Neural cell (in vitro differentiated cells): ENCODE results near the gene ISYNA1. TPM values are rescaled to one million over a fixed set of nuclear protein-coding genes. Genes with fewer than 3 reads are reported as not detected.

ENCODE experiments used
- H2AFZ ChIP-seq: fragments of 200-600, 300-800 bp; sonication (generic), shearing (Covaris generic); 2 replicates; pipeline ENCODE4 v1.6.0; 2014; ENCODE audit warnings: low read depth, mild to moderate bottlenecking, antibody characterized with exemption, low read length, moderate library complexity
- H3F3A ChIP-seq: fragments of 200-600 bp; shearing (Covaris generic); 2 replicates; pipeline ENCODE4 v1.6.1; 2016; ENCODE audit warnings: mild to moderate bottlenecking, moderate library complexity, mixed read lengths, antibody characterized with exemption, low read length; ENCODE audit not compliant: insufficient read depth, poor library complexity, severe bottlenecking
- H3K27ac ChIP-seq: fragments of 200-600, 300-800 bp; sonication (generic), shearing (Covaris generic); 2 replicates; pipeline ENCODE4 v1.5.1; 2014; ENCODE audit warnings: mild to moderate bottlenecking, low read length, moderate library complexity
- H3K27me3 ChIP-seq: fragments of 300-800, 200-600 bp; sonication (generic), shearing (Covaris generic); 2 replicates; pipeline ENCODE4 v1.6.0; 2014; ENCODE audit warnings: mild to moderate bottlenecking, low read depth, low read length, moderate library complexity; ENCODE audit not compliant: insufficient read depth
- H3K36me3 ChIP-seq: fragments of 300-800, 200-600 bp; sonication (generic), shearing (Covaris generic); 2 replicates; pipeline ENCODE4 v1.5.1; 2014; ENCODE audit warnings: mild to moderate bottlenecking, antibody characterized with exemption, low read length, moderate library complexity; ENCODE audit not compliant: insufficient read depth
- H3K4me2 ChIP-seq: fragments of 300-800, 200-600 bp; sonication (generic), shearing (Covaris generic); 2 replicates; pipeline ENCODE4 v1.6.0; 2014; ENCODE audit warnings: mild to moderate bottlenecking, low read length
- H3K4me3 ChIP-seq: fragments of 300-800, 200-600 bp; sonication (generic), shearing (Covaris generic); 2 replicates; pipeline ENCODE4 v1.5.1; 2014; ENCODE audit warnings: mild to moderate bottlenecking, low read length, moderate library complexity
- H3K79me2 ChIP-seq: fragments of 200-600 bp; shearing (Covaris generic); replicated peaks from 2 replicates; pipeline ENCODE4 v1.6.0; 2014; ENCODE audit warnings: mild to moderate bottlenecking, low read length, moderate library complexity; ENCODE audit not compliant: insufficient read depth
- H3K9ac ChIP-seq: fragments of 300-800, 200-600 bp; sonication (generic), shearing (Covaris generic); 2 replicates; pipeline ENCODE4 v1.6.1; 2016; ENCODE audit warnings: mild to moderate bottlenecking, low read length, mixed read lengths
- H3K9me2 ChIP-seq: fragments of 200-600 bp; shearing (Covaris generic); 2 replicates; pipeline ENCODE4 v1.6.1; 2016; ENCODE audit warnings: mild to moderate bottlenecking, low read length, mixed read lengths; ENCODE audit not compliant: insufficient read depth
- H3K9me3 ChIP-seq: fragments of 200-600, 300-800 bp; sonication (generic), shearing (Covaris generic); 2 replicates; pipeline ENCODE4 v1.6.1; 2016; ENCODE audit warnings: mild to moderate bottlenecking, mixed run types, low read length, moderate library complexity, mixed read lengths
- H4K20me1 ChIP-seq: fragments of 200-600 bp; shearing (Covaris generic); 2 replicates; pipeline ENCODE4 v1.6.1; 2016; ENCODE audit warnings: mild to moderate bottlenecking, mixed run types; ENCODE audit not compliant: insufficient read depth
- EP300 ChIP-seq: fragments of 450-650 bp; conservative IDR thresholded peaks from 2 replicates; pipeline ENCODE4 v1.6.1; 2014; ENCODE audit warnings: antibody characterized with exemption, mild to moderate bottlenecking, moderate library complexity; ENCODE audit not compliant: poor library complexity, severe bottlenecking
- EZH2 ChIP-seq: fragments of 200-600, 300-800 bp; shearing (Covaris generic), sonication (generic); IDR thresholded peaks from 2 replicates; pipeline ENCODE4 v1.6.1; 2014; ENCODE audit warnings: antibody characterized with exemption, low read length, borderline replicate concordance, mild to moderate bottlenecking; ENCODE audit not compliant: insufficient read depth, poor library complexity, severe bottlenecking
- MXI1 ChIP-seq: fragments of 450-650 bp; conservative IDR thresholded peaks from 2 replicates; pipeline ENCODE4 v1.6.1; 2014; ENCODE audit warnings: antibody characterized with exemption, mild to moderate bottlenecking; ENCODE audit not compliant: poor library complexity, severe bottlenecking
- POLR2AphosphoS5 ChIP-seq: IDR thresholded peaks from 2 replicates; pipeline ENCODE4 v1.6.1; 2012
- RAD21 ChIP-seq: fragments of 450-650 bp; conservative IDR thresholded peaks from 2 replicates; pipeline ENCODE4 v1.6.1; 2014; ENCODE audit warnings: antibody characterized with exemption, mild to moderate bottlenecking, moderate library complexity
- REST ChIP-seq: IDR thresholded peaks from 2 replicates; pipeline ENCODE4 v1.6.1; 2012; ENCODE audit warnings: borderline replicate concordance
- SMC3 ChIP-seq: fragments of 450-650 bp; conservative IDR thresholded peaks from 2 replicates; pipeline ENCODE4 v1.6.1; 2014; ENCODE audit warnings: antibody characterized with exemption, mild to moderate bottlenecking, moderate library complexity; ENCODE audit not compliant: poor library complexity
- TAF1 ChIP-seq: IDR thresholded peaks from 2 replicates; pipeline ENCODE4 v1.6.1; 2012; ENCODE audit warnings: low read depth
- polyA plus RNA-seq: library from polyadenylated mRNA; depleted of rRNA; stranded (reverse); fragments of >200 nt; gene quantifications from 2 replicates; pipeline ENCODE4 v1.2.3, GENCODE V29; 2014

The ISYNA1 gene
- polyA plus RNA-seq, 1 donor from 2014 or later, result 123 TPM

DNA sequence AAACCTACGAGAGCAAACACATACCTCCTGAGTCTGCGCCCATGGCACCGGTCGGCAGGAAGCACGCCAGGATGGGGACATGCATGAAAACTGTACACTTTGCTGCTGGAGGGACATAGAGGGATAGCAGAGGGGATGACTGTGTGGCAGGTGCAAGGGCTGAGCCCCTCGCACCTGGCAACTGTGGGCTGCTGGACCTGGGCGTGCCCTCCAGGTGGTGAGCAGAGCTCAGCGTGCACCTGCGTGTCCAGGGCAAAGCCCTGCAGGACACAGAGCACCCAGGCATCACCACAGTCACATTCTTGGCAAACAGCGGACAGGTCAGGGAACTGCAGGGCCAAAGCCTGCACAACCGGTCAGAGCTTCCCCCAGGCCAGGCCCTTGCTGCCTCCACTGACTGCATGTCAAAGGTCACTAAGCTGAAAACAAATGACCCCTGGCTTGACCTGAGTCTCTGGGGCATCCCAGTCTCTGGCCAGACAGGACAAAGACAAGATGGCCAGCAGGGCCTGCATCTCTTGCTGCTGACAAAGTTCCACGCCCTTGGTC is 9.0 kb upstream of the ISYNA1 start:
- Histone ChIP-seq H3K9me2 (no peaks in the 10 kb centered on the region), H3K9me3 (no peaks in the 10 kb centered on the region), H4K20me1 (no peaks in the 10 kb centered on the region), H3K4me2 (no peak overlapping the region), H3K4me3 (no peak overlapping the region), H3K36me3 (no peaks in the 10 kb centered on the region), H2AFZ (no peak overlapping the region), H3K27me3 (no peaks in the 10 kb centered on the region), H3K27ac (no peak overlapping the region), H3F3A (no peaks in the 10 kb centered on the region), H3K9ac (no peak overlapping the region), H3K79me2 (no peaks in the 10 kb centered on the region)
- TF ChIP-seq REST, result no peak
- TF ChIP-seq EP300, result no peak
- no peak for TF ChIP-seq RAD21
- TF ChIP-seq TAF1, result no peak
- TF ChIP-seq EZH2, result no peak
- no peak for TF ChIP-seq SMC3

GRCh38 chr19:18446145-18446810 is 8.3 kb upstream of the ISYNA1 start:
- no peak overlapping the region for H3K4me3 ChIP-seq
- no peaks in the 10 kb centered on the region for H4K20me1 ChIP-seq
- no peaks in the 10 kb centered on the region for H3K27me3 ChIP-seq
- no peaks in the 10 kb centered on the region for H3K36me3 ChIP-seq
- no peaks in the 10 kb centered on the region for H3F3A ChIP-seq
- no peaks in the 10 kb centered on the region for H3K9me2 ChIP-seq
- H3K79me2 ChIP-seq, result no peaks in the 10 kb centered on the region
- no peaks in the 10 kb centered on the region for H3K9me3 ChIP-seq
- H3K4me2 ChIP-seq, result no peak overlapping the region
- H3K9ac ChIP-seq, result no peak overlapping the region
- no peak overlapping the region for H3K27ac ChIP-seq
- H2AFZ ChIP-seq, result no peak overlapping the region
- TF ChIP-seq TAF1, result no peak
- TF ChIP-seq SMC3, result no peak
- TF ChIP-seq POLR2AphosphoS5, result no peak
- TF ChIP-seq MXI1, result no peak
- TF ChIP-seq RAD21, result no peak
- no peak for TF ChIP-seq EZH2

- Histone ChIP-seq H3K27me3 (no peaks in the 10 kb centered on the region), H2AFZ (no peak overlapping the region), H3K9me3 (no peaks in the 10 kb centered on the region), H3K27ac (no peak overlapping the region), H3F3A (no peaks in the 10 kb centered on the region), H3K9ac (no peak overlapping the region), H3K9me2 (no peaks in the 10 kb centered on the region), H3K79me2 (no peaks in the 10 kb centered on the region), H3K36me3 (no peaks in the 10 kb centered on the region), H4K20me1 (no peaks in the 10 kb centered on the region), H3K4me2 (no peak overlapping the region), H3K4me3 (no peak overlapping the region)
- TF ChIP-seq EP300, result no peak
- no peak for TF ChIP-seq RAD21
- TF ChIP-seq EZH2, result no peak
- TF ChIP-seq MXI1, result no peak
- TF ChIP-seq SMC3, result no peak
Measured at GRCh38 chr19:18445262-18445948, 7.5 kb upstream of the ISYNA1 start.
